ENCODE results near the gene TBC1D19.

GRCh38 chr4:26621366-26621765 lies 37.5 kb downstream of the TBC1D19 start:
- TF ChIP-seq CTCF (conservative IDR thresholded peaks at IDR 0.05) (no peak), EZH2 (IDR thresholded peaks at IDR 0.05; ENCODE audit: low read depth) (no peak)
